Endothelial cell of umbilical vein (primary cell): ENCODE data around the gene EPB42.

Source experiments
- EZH2 ChIP-seq: IDR thresholded peaks from 2 replicates; pipeline ENCODE4 v1.6.1; 2012; ENCODE audit warnings: borderline replicate concordance, low read depth, mild to moderate bottlenecking, moderate library complexity, low read length, inconsistent platforms; ENCODE audit not compliant: severe bottlenecking
- FOS ChIP-seq: IDR thresholded peaks from 2 replicates; pipeline ENCODE4 v1.6.1; 2011; ENCODE audit warnings: mild to moderate bottlenecking, low read length, moderate library complexity, borderline replicate concordance; ENCODE audit not compliant: insufficient read depth
- MYC ChIP-seq: IDR thresholded peaks from one replicate; pipeline ENCODE4 v1.6.1; 2011; ENCODE audit warnings: mild to moderate bottlenecking, low read depth, low read length
- POLR2A ChIP-seq: IDR thresholded peaks from 2 replicates; pipeline ENCODE4 v1.6.1; 2012; ENCODE audit warnings: low read depth, mild to moderate bottlenecking, control low read depth, low read length
- TF ChIP-seq, protein P1 (sequence below), 2 donors: IDR thresholded peaks; 1 replicate in 1 of 2; 2 replicates in 1 of 2; pipeline ENCODE4 v1.5.1; 2011; ENCODE audit warnings: low read length in 2 of 2, mild to moderate bottlenecking in 2 of 2, moderate library complexity in 2 of 2, control low read depth in 1 of 2, inconsistent platforms in 1 of 2, low read depth in 1 of 2; ENCODE audit not compliant: insufficient read depth in 1 of 2; ENCODE audit errors: extremely low read depth in 1 of 2
- TF ChIP-seq, protein P2 (sequence below): IDR thresholded peaks from 2 replicates; pipeline ENCODE4 v1.6.1; 2011; ENCODE audit not compliant: insufficient read depth, insufficient read length

DNA sequence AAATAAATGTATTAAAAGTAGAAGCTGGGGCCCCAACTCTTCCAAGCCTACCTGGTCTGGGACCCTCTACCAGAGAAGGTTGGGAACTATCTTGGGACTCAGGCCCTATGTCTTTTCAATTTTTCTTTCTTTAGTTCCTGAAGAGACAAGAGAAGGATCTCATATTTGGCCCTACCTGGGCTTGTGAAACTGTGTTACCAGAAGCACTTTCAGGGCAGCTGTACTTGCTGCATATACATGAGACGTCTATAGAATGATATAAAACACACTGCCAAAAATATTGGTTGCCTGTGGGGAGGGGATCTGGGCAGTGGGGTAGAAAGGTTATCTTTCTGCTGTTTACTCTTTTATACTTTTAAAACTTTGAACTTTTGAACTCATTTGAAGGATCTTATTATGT lies 604 bp upstream of the EPB42 start:
- TF ChIP-seq FOS: no peak
- TF ChIP-seq, protein P1, sequence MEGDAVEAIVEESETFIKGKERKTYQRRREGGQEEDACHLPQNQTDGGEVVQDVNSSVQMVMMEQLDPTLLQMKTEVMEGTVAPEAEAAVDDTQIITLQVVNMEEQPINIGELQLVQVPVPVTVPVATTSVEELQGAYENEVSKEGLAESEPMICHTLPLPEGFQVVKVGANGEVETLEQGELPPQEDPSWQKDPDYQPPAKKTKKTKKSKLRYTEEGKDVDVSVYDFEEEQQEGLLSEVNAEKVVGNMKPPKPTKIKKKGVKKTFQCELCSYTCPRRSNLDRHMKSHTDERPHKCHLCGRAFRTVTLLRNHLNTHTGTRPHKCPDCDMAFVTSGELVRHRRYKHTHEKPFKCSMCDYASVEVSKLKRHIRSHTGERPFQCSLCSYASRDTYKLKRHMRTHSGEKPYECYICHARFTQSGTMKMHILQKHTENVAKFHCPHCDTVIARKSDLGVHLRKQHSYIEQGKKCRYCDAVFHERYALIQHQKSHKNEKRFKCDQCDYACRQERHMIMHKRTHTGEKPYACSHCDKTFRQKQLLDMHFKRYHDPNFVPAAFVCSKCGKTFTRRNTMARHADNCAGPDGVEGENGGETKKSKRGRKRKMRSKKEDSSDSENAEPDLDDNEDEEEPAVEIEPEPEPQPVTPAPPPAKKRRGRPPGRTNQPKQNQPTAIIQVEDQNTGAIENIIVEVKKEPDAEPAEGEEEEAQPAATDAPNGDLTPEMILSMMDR (IDR thresholded peaks at IDR 0.05; ENCODE audit: extremely low read depth in 1 of 2, insufficient read depth in 1 of 2, low read depth in 1 of 2, low read length in 2 of 2): no peak
- TF ChIP-seq MYC: no peak
- TF ChIP-seq POLR2A: no peak
- no peak for TF ChIP-seq EZH2
- TF ChIP-seq, protein P2, sequence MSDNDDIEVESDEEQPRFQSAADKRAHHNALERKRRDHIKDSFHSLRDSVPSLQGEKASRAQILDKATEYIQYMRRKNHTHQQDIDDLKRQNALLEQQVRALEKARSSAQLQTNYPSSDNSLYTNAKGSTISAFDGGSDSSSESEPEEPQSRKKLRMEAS: no peak
